Ramos (cell line): Measurements from ENCODE around the gene CEMIP2.

Experiments
- in situ Hi-C: fragments of 300-500 bp; cut with MboI; formaldehyde crosslinking; loops from one replicate; pipeline ENCODE4 v1.14.3; 2022; ENCODE audit warnings: low sequenced_read_pairs; ENCODE audit not compliant: unreplicated experiment

Gene CEMIP2

DNA sequence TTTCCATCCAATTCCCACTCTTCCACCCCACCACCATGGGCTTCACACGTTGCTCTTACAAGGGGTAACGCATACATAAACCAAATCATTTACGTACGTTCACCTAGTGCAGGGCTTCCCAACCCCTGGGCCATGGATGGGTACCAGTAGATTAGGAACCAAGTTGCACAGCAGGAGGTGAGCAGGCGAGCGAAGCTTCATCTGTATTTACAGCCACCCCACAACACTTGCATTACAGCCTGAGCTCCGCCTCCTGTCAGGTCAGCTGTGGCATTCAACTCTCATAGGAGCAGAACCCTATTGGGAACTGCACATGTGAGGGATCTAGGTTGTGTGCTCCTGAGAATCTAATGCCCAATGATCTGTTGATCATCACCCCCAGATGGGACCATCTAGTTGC, 82.3 kb downstream of the CEMIP2 start:
- in situ Hi-C loops = no loop called here

- in situ Hi-C loops = no loop called here
Observed at GRCh38 chr9:71685394-71685793, 82.9 kb downstream of the CEMIP2 start.

DNA sequence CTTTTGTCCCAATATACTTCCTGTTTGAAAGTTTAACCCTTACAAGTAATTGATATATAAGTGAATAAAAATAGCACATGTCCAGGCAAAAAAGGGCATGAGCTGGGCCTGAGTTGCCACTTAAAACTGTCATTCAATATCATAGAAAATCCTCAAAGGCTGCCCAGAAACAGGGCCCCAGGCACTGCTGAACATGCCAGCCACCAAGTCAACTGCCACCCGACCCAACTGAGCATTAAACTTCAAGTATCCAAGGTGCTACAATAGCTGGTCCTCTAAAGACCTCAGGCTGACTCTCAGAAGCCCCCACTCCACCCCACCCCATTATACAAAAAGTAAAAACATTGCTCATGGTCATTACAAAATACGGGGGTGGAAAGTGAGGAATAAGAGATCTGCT, 83.7 kb downstream of the CEMIP2 start:
- in situ Hi-C loops = no loop called here

GRCh38 chr9:71683598-71684235, 84.6 kb downstream of the CEMIP2 start:
- in situ Hi-C loops = no loop called here

GRCh38 chr9:71681708-71682272, 86.5 kb downstream of the CEMIP2 start:
- in situ Hi-C loops = no loop called here

- in situ Hi-C loops = no loop called here
Observed at GRCh38 chr9:71681104-71681707, 87.1 kb downstream of the CEMIP2 start.

- in situ Hi-C loops = no loop called here
Observed at GRCh38 chr9:71680189-71680980, 87.9 kb downstream of the CEMIP2 start.

- in situ Hi-C loops = no loop called here
Observed at GRCh38 chr9:71678999-71679398, 89.3 kb downstream of the CEMIP2 start.

DNA sequence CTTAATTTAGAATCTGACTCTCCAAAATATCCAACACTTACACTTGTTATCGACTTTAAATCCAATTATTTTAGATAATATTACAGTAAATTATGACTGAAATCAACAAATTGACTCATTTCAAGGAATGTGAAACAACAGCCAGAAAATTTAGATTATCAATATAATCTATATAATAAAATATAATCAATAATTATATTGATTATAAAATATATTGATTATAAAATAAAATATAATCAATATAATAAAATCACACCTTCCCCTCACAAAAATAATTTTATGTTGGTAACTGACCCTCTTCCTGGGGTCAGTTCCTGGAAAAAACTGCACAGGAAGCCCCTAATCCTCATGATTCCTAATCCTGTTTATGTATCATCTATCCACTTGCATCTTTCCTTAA, 91.1 kb downstream of the CEMIP2 start:
- in situ Hi-C loops = no loop called here

GRCh38 chr9:71676460-71676859, 91.9 kb downstream of the CEMIP2 start:
- in situ Hi-C loops = no loop called here

- in situ Hi-C loops = no loop called here
Observed at GRCh38 chr9:71675857-71676165, 92.5 kb downstream of the CEMIP2 start.

DNA sequence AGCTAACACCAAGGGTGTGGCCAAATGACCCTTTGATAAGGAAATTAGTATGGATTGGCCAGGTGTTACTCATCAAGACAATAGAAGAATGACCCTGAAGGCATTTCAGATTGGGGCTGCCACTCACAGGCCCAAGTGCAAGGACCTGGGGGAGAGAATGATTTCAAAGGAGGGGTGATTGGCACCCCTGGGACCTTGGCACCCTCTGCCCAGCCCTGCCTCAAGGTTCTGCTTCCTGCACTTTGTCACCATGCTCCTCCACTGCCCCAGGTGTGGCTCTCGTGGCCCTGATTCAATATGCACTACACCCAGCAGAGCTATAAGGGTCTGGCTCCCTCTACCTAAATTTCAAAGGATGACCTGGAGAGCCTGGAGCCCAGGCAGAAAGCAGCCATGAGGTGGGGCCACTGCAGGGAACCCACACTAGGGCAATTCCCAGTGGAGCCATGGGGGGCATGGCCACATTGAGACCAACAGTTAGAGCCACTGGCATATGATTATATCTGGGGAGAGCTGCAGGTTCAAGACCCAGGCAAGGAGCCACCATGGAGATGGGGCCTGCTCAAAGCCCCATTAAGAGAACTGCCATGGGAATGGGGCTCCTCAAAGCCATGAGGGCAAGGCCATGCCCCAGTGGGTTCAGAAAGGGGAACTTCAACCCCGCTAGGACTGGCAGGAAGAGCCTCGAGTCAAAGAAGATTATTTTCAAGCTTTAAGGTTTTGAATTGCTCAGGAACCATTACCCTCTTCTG, 93.0 kb downstream of the CEMIP2 start:
- in situ Hi-C loops = no loop called here

- in situ Hi-C loops = no loop called here
Observed at GRCh38 chr9:71672573-71672972, 95.7 kb downstream of the CEMIP2 start.

DNA sequence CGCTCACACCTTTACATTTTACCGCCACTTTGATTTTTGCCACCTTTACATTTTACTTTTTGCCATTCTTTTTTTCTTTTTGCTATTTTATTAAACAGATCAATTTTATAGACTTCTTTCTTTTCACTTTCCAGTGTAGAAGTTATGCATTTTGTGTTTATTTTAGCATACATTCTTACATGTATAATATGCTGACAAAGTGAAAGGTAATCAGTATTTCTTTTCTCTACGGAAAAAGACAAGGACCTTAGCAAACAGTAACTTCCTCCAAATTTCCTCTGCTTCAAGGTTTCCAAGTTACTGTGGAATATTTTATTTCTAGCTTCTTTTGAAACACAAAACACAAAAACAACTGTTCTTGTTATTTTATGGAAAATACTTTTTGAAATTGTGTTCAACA, 97.0 kb downstream of the CEMIP2 start:
- in situ Hi-C loops = no loop called here

DNA sequence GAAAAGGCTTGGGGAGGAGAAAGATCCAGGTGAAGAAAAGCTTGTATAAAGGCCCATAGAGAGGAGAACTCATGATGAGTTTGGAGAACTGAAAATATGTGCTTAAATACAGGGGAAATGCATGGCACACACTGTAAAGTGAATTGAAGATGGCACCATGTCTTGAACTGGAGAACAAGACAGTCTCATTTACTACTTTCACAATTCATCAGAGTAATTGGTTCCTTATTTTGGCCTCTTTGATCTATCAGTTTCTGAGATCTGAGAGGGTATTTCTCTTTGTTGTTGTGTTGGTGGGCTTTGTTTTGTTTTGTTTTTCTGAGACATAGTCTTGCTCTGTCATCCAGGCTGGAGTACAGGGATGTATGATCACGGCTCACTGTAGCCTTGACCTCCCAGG, 98.2 kb downstream of the CEMIP2 start:
- in situ Hi-C loops = no loop called here

DNA sequence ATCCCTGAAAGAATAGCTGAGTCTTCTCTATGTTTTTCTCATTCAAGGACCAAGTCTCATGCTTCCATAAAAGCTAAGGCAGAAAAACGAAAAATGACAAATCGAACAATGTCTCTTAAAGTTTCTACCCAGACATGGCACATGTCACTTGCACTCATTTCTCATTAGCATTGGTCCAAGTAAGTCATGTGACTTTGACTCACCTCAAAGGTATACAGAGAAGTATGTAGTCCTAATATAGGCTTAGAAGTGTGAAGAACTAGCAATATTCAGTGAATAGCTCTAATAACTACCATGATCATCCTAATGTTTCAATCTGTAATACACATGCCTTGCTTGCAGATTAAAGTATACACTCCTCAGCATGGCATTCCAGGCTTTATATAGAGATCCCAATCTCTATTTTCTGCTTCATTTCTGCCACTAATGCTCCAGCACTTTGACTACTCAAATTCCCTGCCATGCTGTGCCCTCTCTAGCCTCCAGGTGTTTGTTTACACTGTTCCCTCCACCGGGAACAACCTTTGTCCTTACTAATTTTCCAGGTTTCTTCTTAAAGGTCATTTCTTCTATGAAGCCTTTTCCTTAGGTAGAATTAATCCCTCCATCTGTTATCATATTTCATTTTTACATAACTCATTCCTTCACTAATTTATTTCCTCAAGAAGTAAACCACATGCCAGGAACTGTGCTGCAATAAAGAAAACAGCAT, 98.9 kb downstream of the CEMIP2 start:
- in situ Hi-C loops = no loop called here

GRCh38 chr9:71668717-71669116, 99.6 kb downstream of the CEMIP2 start:
- in situ Hi-C loops = no loop called here

DNA sequence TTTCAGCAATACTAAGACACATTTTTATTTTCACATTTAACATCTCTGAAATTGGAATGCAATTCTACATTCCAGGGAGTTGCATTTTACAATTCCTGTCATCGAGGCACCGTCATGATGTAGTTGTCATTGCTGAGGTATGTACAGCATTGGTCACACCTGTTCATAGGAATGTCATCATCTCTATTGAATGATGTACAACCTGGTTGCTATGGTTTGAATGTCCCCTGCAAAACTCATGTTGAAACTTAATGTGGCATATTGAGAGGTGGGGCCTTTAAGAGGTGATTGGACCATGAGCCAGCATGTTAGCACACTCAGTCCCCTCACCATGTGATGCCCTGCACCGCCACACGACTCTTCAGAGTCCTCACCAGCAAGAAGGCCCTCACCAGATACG, 103.1 kb downstream of the CEMIP2 start:
- in situ Hi-C loops = no loop called here

DNA sequence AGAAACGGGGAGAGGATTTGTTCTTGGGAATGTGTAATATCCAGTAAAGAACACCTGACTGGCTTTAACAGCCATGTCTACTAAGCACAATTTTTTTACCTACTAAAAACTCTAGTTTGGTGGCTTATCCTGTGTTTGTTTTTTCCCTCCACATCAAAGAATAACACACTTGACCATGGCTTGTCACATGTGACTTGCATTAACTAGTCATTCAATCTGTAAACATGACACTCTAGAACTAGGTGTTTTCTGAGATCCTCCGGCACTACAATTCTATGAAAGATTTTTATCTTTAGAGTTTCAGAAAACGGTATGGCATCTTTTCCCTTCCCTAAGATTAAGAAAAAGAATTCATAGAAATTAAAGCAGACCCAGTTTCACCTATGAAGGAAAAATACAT, 103.7 kb downstream of the CEMIP2 start:
- in situ Hi-C loops = no loop called here

GRCh38 chr9:71663931-71664459, 104.3 kb downstream of the CEMIP2 start:
- in situ Hi-C loops = no loop called here
